ENCODE data around the gene CYP1B1.
A peak's percentile ranks its signal among the peaks of the same experiment; 100 is the strongest.

Gene CYP1B1

GRCh38 chr2:38079116-38080052 is 3.4 kb upstream of the CYP1B1 start:
- DNase-seq (ENCODE audit: low read depth in 1 of 2, low spot score in 1 of 2): no peak
- in situ Hi-C loops (cut with HindIII; ENCODE audit: low pct_unique_long_range_greater_than_20kb, low sequenced_read_pairs): no loop called here
- no peak for TF ChIP-seq JUND (IDR thresholded peaks at IDR 0.05; ENCODE audit: low read depth)

- in situ Hi-C loops (cut with HindIII; ENCODE audit: low pct_unique_long_range_greater_than_20kb, low sequenced_read_pairs): no loop called here
- TF ChIP-seq JUND (IDR thresholded peaks at IDR 0.05; ENCODE audit: low read depth): no peak
Observed at GRCh38 chr2:38077431-38077769, 1.4 kb upstream of the CYP1B1 start.

GRCh38 chr2:38076710-38077430 is 919 bp upstream of the CYP1B1 start:
- DNase-seq (ENCODE audit: low read depth in 1 of 2, low spot score in 1 of 2): peak in 1 of 2 experiments; percentile 63
- TF ChIP-seq JUND (IDR thresholded peaks at IDR 0.05; ENCODE audit: low read depth): no peak
- in situ Hi-C loops (cut with HindIII; ENCODE audit: low pct_unique_long_range_greater_than_20kb, low sequenced_read_pairs): no loop called here

More at GRCh38 chr2:38077431-38077769, 1.4 kb upstream of the CYP1B1 start:
- no peak for DNase-seq (ENCODE audit: low read depth in 1 of 2, low spot score in 1 of 2)

DNA sequence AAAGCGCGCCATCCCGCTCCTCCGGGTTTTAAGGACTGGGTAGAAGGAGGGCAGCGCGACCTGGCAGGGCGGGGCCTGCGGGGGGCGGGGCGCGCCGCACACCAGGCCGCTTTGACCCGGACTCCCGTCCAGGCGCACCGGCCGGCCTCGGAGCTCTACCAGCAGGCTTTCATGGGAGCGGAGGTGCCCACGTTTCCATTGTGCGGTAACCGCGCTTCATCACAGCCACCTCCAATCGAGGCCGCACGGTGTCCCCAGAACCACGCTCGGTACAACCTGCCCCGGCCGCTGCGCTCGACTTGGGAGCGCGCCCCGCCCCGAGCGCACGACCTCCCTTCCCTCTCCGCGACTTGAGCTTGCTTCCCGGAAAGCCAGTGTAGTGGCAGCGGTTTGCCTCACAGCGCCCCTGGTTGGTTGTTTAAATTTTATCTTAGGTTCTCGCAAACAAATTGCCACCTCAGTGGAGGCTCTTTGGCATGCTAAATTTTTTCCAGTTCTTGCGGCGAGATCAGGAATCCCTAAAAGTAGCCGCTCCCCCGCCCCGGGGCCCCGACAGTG is 280 bp upstream of the CYP1B1 start:
- TF ChIP-seq JUND (IDR thresholded peaks at IDR 0.05; ENCODE audit: low read depth): no peak
- peak; percentile 69 to 96 for DNase-seq (ENCODE audit: low read depth in 1 of 2, low spot score in 1 of 2)
- in situ Hi-C loops (cut with HindIII; ENCODE audit: low pct_unique_long_range_greater_than_20kb, low sequenced_read_pairs): no loop called here

- DNase-seq (ENCODE audit: low read depth in 1 of 2, low spot score in 1 of 2): peak in 1 of 2 experiments; percentile 59
- in situ Hi-C loops (cut with HindIII; ENCODE audit: low pct_unique_long_range_greater_than_20kb, low sequenced_read_pairs): no loop called here
Observed at GRCh38 chr2:38074764-38075506, 1.0 kb downstream of the CYP1B1 start.

GRCh38 chr2:38074058-38074763 is 1.7 kb downstream of the CYP1B1 start:
- peak in 1 of 2 experiments; percentile 60 for DNase-seq (ENCODE audit: low read depth in 1 of 2, low spot score in 1 of 2)
- TF ChIP-seq JUND (IDR thresholded peaks at IDR 0.05; ENCODE audit: low read depth): no peak
- in situ Hi-C loops (cut with HindIII; ENCODE audit: low pct_unique_long_range_greater_than_20kb, low sequenced_read_pairs): no loop called here

More at GRCh38 chr2:38074764-38075506, 1.0 kb downstream of the CYP1B1 start:
- no peak for TF ChIP-seq JUND (IDR thresholded peaks at IDR 0.05; ENCODE audit: low read depth)

DNA sequence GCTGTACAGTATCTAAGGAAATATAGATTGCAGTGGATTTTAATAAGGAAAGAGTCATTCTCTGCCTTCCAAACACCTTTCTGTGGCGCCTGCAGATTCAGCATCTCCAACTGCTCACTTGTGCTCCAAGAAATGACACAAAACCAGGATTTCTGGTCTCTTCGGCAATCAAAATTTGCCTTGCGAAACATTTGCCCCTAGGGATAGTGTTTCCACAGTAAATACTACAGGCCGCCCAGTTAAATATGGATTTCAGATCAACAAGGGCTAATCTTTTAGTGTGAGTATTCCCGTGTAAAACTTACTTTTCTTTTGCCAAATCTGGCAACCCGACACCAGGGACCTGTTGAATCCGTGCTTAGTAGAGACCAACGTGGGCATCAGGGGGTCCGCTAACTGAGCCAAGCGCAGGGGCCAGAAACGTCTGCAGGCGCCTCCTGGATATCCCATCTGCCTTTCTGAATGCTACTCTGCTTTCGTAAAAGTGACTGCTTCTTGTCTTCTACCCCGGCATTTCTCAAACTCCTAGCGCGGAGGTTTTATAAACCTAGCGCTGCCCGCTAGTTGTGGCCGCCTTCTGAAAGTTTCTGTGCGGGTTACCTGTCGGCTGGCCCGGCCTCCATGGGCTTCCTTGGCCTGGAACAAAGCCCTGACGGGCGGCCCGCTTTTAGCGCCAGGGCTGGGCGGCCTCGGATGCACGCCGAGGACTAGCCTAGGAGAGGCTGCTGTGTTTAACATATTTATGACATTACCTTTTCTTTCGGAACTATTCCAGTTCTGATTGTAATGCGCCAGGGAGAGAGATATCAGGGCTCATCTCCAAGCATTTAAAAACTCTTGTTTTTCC is 2.5 kb downstream of the CYP1B1 start:
- in situ Hi-C loops (cut with HindIII; ENCODE audit: low pct_unique_long_range_greater_than_20kb, low sequenced_read_pairs): no loop called here
- peak in 1 of 2 experiments; percentile 69 for DNase-seq (ENCODE audit: low read depth in 1 of 2, low spot score in 1 of 2)
- TF ChIP-seq JUND (IDR thresholded peaks at IDR 0.05; ENCODE audit: low read depth): no peak

DNA sequence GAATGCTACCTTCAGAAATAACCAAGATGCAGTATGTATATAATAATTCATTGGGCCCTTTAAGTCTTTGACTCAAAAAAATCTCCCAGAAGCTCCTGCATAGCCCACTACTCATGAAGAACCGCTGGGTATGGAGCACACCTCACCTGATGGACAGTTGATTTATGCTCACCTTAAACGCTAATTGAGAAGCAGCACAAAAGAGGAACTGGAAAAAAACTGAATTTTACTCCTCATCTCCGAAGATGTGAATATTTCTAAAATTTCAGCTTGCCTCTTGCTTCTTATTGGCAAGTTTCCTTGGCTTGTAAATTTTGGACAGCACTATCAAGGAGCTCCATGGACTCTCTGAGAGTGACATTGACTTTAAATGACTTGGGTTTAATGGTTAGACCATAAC is 5.5 kb downstream of the CYP1B1 start:
- no peak for DNase-seq (ENCODE audit: low read depth in 1 of 2, low spot score in 1 of 2)
- TF ChIP-seq JUND (IDR thresholded peaks at IDR 0.05; ENCODE audit: low read depth): no peak
- in situ Hi-C loops (cut with HindIII; ENCODE audit: low pct_unique_long_range_greater_than_20kb, low sequenced_read_pairs): no loop called here

DNA sequence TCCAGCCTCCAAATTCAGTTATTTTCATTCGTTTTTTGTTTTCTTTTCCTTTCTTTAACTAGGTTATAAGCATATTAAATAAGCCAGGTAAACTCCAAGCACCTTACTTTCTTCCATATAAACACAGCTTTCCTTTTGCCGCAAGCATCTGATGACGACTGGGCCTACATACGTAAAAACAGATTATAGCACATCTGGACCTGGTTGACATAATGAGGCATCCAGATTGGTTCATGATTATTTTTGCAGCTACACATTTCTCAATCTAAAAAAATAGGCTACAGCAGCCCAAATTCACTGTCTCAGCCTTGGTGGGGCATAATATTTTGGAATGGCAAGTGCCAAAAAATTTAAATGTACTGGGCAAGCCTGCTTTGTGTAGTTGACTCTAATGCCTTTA is 7.7 kb downstream of the CYP1B1 start:
- no peak for DNase-seq (ENCODE audit: low read depth in 1 of 2, low spot score in 1 of 2)
- TF ChIP-seq JUND (IDR thresholded peaks at IDR 0.05; ENCODE audit: low read depth): no peak
- in situ Hi-C loops (cut with HindIII; ENCODE audit: low pct_unique_long_range_greater_than_20kb, low sequenced_read_pairs): no loop called here

DNA sequence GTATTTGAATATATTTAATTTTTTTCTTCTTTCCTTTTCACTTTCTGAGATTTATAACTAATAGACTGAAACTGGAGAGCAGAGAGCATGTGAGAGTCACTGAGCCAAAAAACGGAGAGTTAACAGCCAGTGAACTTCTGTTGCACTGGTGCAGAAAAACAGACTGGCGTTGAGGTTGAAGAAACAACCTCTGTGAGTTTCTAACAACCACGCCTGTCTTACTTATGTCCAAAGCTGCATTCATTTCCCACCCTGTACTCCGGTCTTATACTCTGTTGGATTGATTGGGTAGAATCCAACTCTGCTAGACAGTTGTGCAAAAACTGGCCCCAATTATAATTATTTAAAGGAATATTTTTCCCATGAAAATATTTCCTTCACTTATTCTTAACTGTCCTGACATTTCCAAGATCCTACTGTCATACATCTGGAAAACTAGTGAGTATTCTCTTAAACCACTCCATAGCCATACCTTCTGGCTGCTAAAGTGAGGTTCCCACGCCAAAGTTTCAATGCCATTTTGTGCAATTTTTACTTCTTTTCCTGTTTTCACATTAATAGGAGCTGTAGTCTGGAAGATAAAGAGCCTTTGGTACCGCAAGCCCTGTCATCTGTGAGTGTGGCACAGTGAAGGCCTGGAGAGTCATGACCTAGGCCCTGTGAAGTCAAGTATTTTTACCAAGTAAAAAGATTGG is 9.4 kb downstream of the CYP1B1 start:
- no peak for DNase-seq (ENCODE audit: low read depth in 1 of 2, low spot score in 1 of 2)
- no peak for TF ChIP-seq JUND (IDR thresholded peaks at IDR 0.05; ENCODE audit: low read depth)
- in situ Hi-C loops (cut with HindIII; ENCODE audit: low pct_unique_long_range_greater_than_20kb, low sequenced_read_pairs): no loop called here
